Measurements from ENCODE around the gene OSBP2.

OSBP2 gene

DNA sequence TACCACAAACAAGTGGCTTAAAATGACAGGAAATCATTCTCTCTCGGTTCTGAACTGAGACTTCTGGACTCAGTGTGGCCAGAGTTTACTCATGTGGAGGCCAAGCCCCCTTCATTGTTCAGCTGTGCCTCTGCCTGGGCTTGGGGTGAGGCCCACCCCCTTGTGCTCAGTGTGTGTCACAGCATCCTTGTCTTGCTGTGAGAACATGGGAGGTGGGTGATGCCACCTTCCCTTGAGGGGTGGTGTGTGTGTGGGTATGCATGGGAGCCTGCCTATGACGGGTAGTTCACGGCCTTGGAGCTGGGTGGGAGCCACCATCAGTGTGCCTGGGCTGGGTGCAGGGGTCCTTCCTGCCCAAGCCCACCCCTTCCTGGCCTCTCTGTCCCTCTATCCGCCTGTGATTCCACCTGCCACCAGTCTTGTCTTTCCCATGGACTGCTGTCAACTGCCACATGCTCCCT is 172.2 kb downstream of the OSBP2 start:
- DNase-seq: no peak
- H3K23ac ChIP-seq (ENCODE audit: low read length in 2 of 2): no peak overlapping the region
- WGBS: 79% methylated on average over 4 of the region's 4 CpGs
- H3K4me3 ChIP-seq (ENCODE audit: insufficient read depth in 1 of 2, low read depth in 1 of 2, low read length in 2 of 2): no peak overlapping the region
- no peak overlapping the region for H3K9ac ChIP-seq (ENCODE audit: low read length)
- H3K79me1 ChIP-seq (replicated peaks; ENCODE audit: low read length, poor library complexity, severe bottlenecking): no peaks in the 10 kb centered on the region
- H2AK5ac ChIP-seq (ENCODE audit: low read length, severe bottlenecking): no peak overlapping the region
- peaks cover 8% of the 10 kb centered on the region for H3K4me1 ChIP-seq (ENCODE audit: control insufficient read depth, insufficient read depth, low read depth, low read length)
- no peak overlapping the region for H4K91ac ChIP-seq (ENCODE audit: low read length)
- no peak overlapping the region for H3K4ac ChIP-seq (ENCODE audit: low read depth in 1 of 2, low read length in 2 of 2)
- peaks cover 0 to 12% of the 10 kb centered on the region in 2 experiments for H3K36me3 ChIP-seq (ENCODE audit: control insufficient read depth in 1 of 2, insufficient read depth in 2 of 2, low read depth in 1 of 2, low read length in 2 of 2)
- H4K8ac ChIP-seq (ENCODE audit: low read length): no peak overlapping the region
- H2BK120ac ChIP-seq (ENCODE audit: low read depth, low read length): no peak overlapping the region
- H2BK12ac ChIP-seq (ENCODE audit: low read length in 2 of 2): no peak overlapping the region
- H2BK15ac ChIP-seq (ENCODE audit: low read depth, poor library complexity, severe bottlenecking): no peak overlapping the region
- no peak overlapping the region for H2BK5ac ChIP-seq (ENCODE audit: low read depth, low read length, poor library complexity, severe bottlenecking)
- no peaks in the 10 kb centered on the region for H3K9me3 ChIP-seq (ENCODE audit: control insufficient read depth, low read length)
- no peak overlapping the region for H3K4me2 ChIP-seq (ENCODE audit: low read length, poor library complexity, severe bottlenecking)
- no peak overlapping the region for H3K18ac ChIP-seq (ENCODE audit: low read depth in 1 of 2, low read length in 2 of 2)
- H3K27me3 ChIP-seq (ENCODE audit: control insufficient read depth in 1 of 2, insufficient read depth in 1 of 2, low read length in 2 of 2): no peaks in the 10 kb centered on the region
- no peak overlapping the region for H3K27ac ChIP-seq (ENCODE audit: low read length, poor library complexity, severe bottlenecking)
- H2AFZ ChIP-seq (ENCODE audit: low read depth, low read length): no peak overlapping the region
- no peak overlapping the region for H3K14ac ChIP-seq (ENCODE audit: low read length in 2 of 2)

DNA sequence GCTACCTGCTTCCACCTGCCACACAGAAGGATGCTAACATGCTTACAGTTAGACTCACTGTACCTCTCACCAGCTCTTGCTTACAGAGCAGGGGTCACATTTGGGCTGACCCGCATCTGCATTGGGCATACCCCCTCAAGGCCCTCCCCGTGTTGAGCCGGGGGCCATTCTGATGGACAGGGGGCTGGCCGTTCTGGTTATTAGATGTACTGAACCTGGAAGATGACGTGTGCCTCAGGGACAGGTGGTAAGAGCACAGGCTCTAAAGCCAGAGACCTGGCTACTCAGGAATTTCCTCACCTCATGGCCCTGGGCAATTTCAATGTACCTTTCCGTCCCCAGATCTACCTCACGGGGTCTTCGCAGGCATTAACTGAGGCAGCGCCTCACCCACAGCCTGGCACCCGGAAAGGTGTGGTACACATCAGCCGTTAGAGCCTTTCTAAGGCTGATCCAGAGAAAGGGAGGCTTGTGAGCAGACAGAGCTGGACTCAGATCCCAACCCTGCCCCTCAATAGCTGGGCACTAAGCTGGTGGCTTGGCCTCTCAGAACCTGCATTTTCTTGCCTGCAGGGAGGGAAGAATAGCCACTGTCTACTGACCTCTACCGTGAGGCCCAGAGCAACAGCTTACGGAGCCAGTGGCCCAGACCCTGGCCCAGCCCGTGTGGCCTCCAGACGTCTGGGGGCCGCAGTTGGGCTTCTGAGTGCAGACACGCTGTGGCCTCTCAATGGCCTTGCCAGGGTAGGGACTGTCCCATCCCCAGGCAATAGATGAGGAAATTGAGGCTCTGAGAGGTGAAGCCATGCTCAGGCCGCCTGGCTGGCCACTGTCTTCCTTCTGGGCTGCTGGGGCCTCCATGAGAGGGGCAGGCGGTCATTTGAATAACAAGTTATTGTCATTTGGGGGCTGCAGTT is 173.3 kb downstream of the OSBP2 start:
- no peak overlapping the region for H4K91ac ChIP-seq (ENCODE audit: low read length)
- no peak overlapping the region for H2AFZ ChIP-seq (ENCODE audit: low read depth, low read length)

DNA sequence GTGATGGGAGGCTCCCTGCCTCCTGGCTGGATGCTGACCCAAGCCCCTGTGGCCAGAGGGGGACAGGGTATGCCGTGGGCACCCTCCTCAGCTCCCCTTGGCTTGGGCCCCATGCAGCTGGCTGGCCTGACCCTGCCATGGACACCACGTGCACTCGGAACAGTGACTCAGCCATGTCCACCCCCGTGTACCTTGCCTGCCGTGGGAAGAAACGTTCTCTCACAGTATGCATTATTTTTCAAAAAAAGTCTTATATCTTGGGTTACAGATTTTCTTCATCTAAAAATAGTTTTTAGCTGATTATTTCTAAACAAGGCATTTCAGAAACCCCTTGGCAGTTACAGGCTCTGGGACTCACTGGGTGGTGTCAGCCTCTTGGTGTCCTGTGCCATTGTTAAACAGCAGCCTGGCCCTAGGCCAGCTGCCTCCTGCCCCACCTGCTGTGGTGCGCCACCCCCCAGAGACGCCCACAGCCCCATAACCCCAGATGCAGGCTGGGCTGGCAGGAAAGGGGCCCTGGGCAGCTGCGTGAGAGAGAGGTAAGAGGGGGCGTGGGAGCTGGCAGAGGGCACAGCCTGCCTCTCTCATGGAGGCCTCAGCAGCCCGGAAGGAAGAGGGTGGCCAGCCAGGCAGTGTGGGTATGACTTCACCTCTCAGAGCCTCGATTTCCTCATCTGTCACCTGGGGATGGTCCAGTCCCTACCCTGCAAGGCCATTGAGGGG is 174.2 kb downstream of the OSBP2 start:
- Histone ChIP-seq H3K4ac (ENCODE audit: low read depth in 1 of 2, low read length in 2 of 2) (no peak overlapping the region), H3K18ac (ENCODE audit: low read depth in 1 of 2, low read length in 2 of 2) (no peak overlapping the region), H3K4me1 (ENCODE audit: control insufficient read depth, insufficient read depth, low read depth, low read length) (peaks cover 8% of the 10 kb centered on the region), H3K4me2 (ENCODE audit: low read length, poor library complexity, severe bottlenecking) (no peak overlapping the region), H3K27ac (ENCODE audit: low read length, poor library complexity, severe bottlenecking) (no peak overlapping the region), H2BK120ac (ENCODE audit: low read depth, low read length) (no peak overlapping the region), H2AK5ac (ENCODE audit: low read length, severe bottlenecking) (no peak overlapping the region), H4K91ac (ENCODE audit: low read length) (no peak overlapping the region), H2AFZ (ENCODE audit: low read depth, low read length) (peak overlapping the region; percentile 7), H3K9me3 (ENCODE audit: control insufficient read depth, low read length) (no peaks in the 10 kb centered on the region), H3K9ac (ENCODE audit: low read length) (no peak overlapping the region), H3K23ac (ENCODE audit: low read length in 2 of 2) (no peak overlapping the region), H4K8ac (ENCODE audit: low read length) (no peak overlapping the region), H3K27me3 (ENCODE audit: control insufficient read depth in 1 of 2, insufficient read depth in 1 of 2, low read length in 2 of 2) (peaks cover 0 to 5% of the 10 kb centered on the region in 2 experiments), H3K4me3 (ENCODE audit: insufficient read depth in 1 of 2, low read depth in 1 of 2, low read length in 2 of 2) (no peak overlapping the region), H2BK5ac (ENCODE audit: low read depth, low read length, poor library complexity, severe bottlenecking) (no peak overlapping the region), H2BK15ac (ENCODE audit: low read depth, poor library complexity, severe bottlenecking) (no peak overlapping the region), H2BK12ac (ENCODE audit: low read length in 2 of 2) (no peak overlapping the region), H3K79me1 (replicated peaks; ENCODE audit: low read length, poor library complexity, severe bottlenecking) (no peaks in the 10 kb centered on the region), H3K14ac (ENCODE audit: low read length in 2 of 2) (peak overlapping the region in 1 of 2 experiments; percentile 64), H3K36me3 (ENCODE audit: control insufficient read depth in 1 of 2, insufficient read depth in 2 of 2, low read depth in 1 of 2, low read length in 2 of 2) (peaks cover 0 to 23% of the 10 kb centered on the region in 2 experiments)
- WGBS: 78% methylated on average over 9 of the region's 12 CpGs
- DNase-seq: no peak

More for the DNA sequence above, 173.3 kb downstream of the OSBP2 start:
- H3K9me3 ChIP-seq (ENCODE audit: control insufficient read depth, low read length): no peaks in the 10 kb centered on the region
- no peak overlapping the region for H3K9ac ChIP-seq (ENCODE audit: low read length)
- H3K27me3 ChIP-seq (ENCODE audit: control insufficient read depth in 1 of 2, insufficient read depth in 1 of 2, low read length in 2 of 2): peaks cover 0 to 3% of the 10 kb centered on the region in 2 experiments
- no peak overlapping the region for H3K23ac ChIP-seq (ENCODE audit: low read length in 2 of 2)
- H3K36me3 ChIP-seq (ENCODE audit: control insufficient read depth in 1 of 2, insufficient read depth in 2 of 2, low read depth in 1 of 2, low read length in 2 of 2): peaks cover 0 to 21% of the 10 kb centered on the region in 2 experiments
- peaks cover 8% of the 10 kb centered on the region for H3K4me1 ChIP-seq (ENCODE audit: control insufficient read depth, insufficient read depth, low read depth, low read length)
- 85% methylated on average over 19 of the region's 19 CpGs for WGBS
- no peak overlapping the region for H3K27ac ChIP-seq (ENCODE audit: low read length, poor library complexity, severe bottlenecking)
- H3K14ac ChIP-seq (ENCODE audit: low read length in 2 of 2): no peak overlapping the region
- H2BK5ac ChIP-seq (ENCODE audit: low read depth, low read length, poor library complexity, severe bottlenecking): no peak overlapping the region
- no peak overlapping the region for H2AK5ac ChIP-seq (ENCODE audit: low read length, severe bottlenecking)
- no peak for DNase-seq
- H2BK15ac ChIP-seq (ENCODE audit: low read depth, poor library complexity, severe bottlenecking): no peak overlapping the region
- no peak overlapping the region for H3K4me2 ChIP-seq (ENCODE audit: low read length, poor library complexity, severe bottlenecking)
- H2BK12ac ChIP-seq (ENCODE audit: low read length in 2 of 2): no peak overlapping the region
- no peak overlapping the region for H3K4me3 ChIP-seq (ENCODE audit: insufficient read depth in 1 of 2, low read depth in 1 of 2, low read length in 2 of 2)
- H3K79me1 ChIP-seq (replicated peaks; ENCODE audit: low read length, poor library complexity, severe bottlenecking): no peaks in the 10 kb centered on the region
- no peak overlapping the region for H3K18ac ChIP-seq (ENCODE audit: low read depth in 1 of 2, low read length in 2 of 2)
- no peak overlapping the region for H2BK120ac ChIP-seq (ENCODE audit: low read depth, low read length)
- no peak overlapping the region for H3K4ac ChIP-seq (ENCODE audit: low read depth in 1 of 2, low read length in 2 of 2)
- no peak overlapping the region for H4K8ac ChIP-seq (ENCODE audit: low read length)
